Stimulated activated effector memory CD8-positive, alpha-beta T cell treated with anti-CD3 and anti-CD28 coated beads, Interleukin-12 subunit alpha, Interleukin-12 subunit beta, amount 100 ng/mL, for 72 hours (primary cell): ENCODE measurements around the gene SESTD1.
A peak's percentile ranks its signal among the peaks of the same experiment; 100 is the strongest.

Experiments
- ATAC-seq: fragments of 150-1000 bp; cut with Tn5 transposase; 2 replicates; pipeline ENCODE4 v1.10.0; 2021
- DNase-seq, 2 donors: peaks; one replicate each; pipeline ENCODE4 v3.0.0; 2021 to 2022; ENCODE audit warnings: low spot score in 2 of 2
- H3K27ac Mint-ChIP-seq: one replicate; pipeline ENCODE4 v1.8.0; 2022; ENCODE audit warnings: mild to moderate bottlenecking, mixed read lengths
- H3K36me3 Mint-ChIP-seq: one replicate; pipeline ENCODE4 v1.8.0; 2022; ENCODE audit warnings: mild to moderate bottlenecking, mixed read lengths
- H3K4me1 Mint-ChIP-seq: one replicate; pipeline ENCODE4 v1.8.0; 2022; ENCODE audit warnings: mixed read lengths
- H3K4me3 Mint-ChIP-seq: one replicate; pipeline ENCODE4 v1.8.0; 2022; ENCODE audit warnings: mild to moderate bottlenecking, mixed read lengths
- H3K9me3 Mint-ChIP-seq: one replicate; pipeline ENCODE4 v1.8.0; 2022; ENCODE audit warnings: mixed read lengths

Gene SESTD1

GRCh38 chr2:179264368-179265081, at the start of gene SESTD1:
SESTD1 (minus strand) TSS chr2:179264832; CDS start chr2:179191841, 72,991 bp downstream.
- no peaks in the 10 kb centered on the region for H3K4me1 Mint-ChIP-seq
- DNase-seq, result peak in 1 of 2 donors; percentile 53
- H3K4me3 Mint-ChIP-seq, result peak within 1 kb of the TSS; percentile 63
- no peaks in the 10 kb centered on the region for H3K9me3 Mint-ChIP-seq
- ATAC-seq, result peak; percentile 55
- H3K36me3 Mint-ChIP-seq, result no peaks in the 10 kb centered on the region
- H3K27ac Mint-ChIP-seq, result peak within 1 kb of the TSS; percentile 32

- no peak for ATAC-seq
Observed at GRCh38 chr2:179313057-179313456, 48.4 kb upstream of the SESTD1 start.

GRCh38 chr2:179311101-179311500, 46.5 kb upstream of the SESTD1 start:
- ATAC-seq, result no peak
- Mint-ChIP-seq H3K4me3 (no peak overlapping the region), H3K36me3 (no peaks in the 10 kb centered on the region), H3K9me3 (peaks cover 11% of the 10 kb centered on the region), H3K4me1 (no peaks in the 10 kb centered on the region), H3K27ac (no peak overlapping the region)
- no peak for DNase-seq

More at GRCh38 chr2:179313057-179313456, 48.4 kb upstream of the SESTD1 start:
- Mint-ChIP-seq H3K36me3 (no peaks in the 10 kb centered on the region), H3K9me3 (peaks cover 7% of the 10 kb centered on the region), H3K4me1 (no peaks in the 10 kb centered on the region), H3K27ac (no peak overlapping the region), H3K4me3 (no peak overlapping the region)
- DNase-seq, result no peak

- ATAC-seq, result no peak
- Mint-ChIP-seq H3K27ac (no peak overlapping the region), H3K4me1 (no peaks in the 10 kb centered on the region), H3K9me3 (peaks cover 8% of the 10 kb centered on the region), H3K4me3 (no peak overlapping the region), H3K36me3 (no peaks in the 10 kb centered on the region)
- DNase-seq, result no peak
Observed at GRCh38 chr2:179307616-179308371, 43.2 kb upstream of the SESTD1 start.

GRCh38 chr2:179305125-179305524, 40.5 kb upstream of the SESTD1 start:
- no peak for ATAC-seq
- Mint-ChIP-seq H3K27ac (no peak overlapping the region), H3K4me1 (no peaks in the 10 kb centered on the region), H3K36me3 (no peaks in the 10 kb centered on the region), H3K9me3 (peaks cover 8% of the 10 kb centered on the region), H3K4me3 (no peak overlapping the region)
- DNase-seq, result no peak

- ATAC-seq (no peak), DNase-seq (no peak)
- no peak overlapping the region for H3K27ac Mint-ChIP-seq
- H3K36me3 Mint-ChIP-seq, result no peaks in the 10 kb centered on the region
- no peaks in the 10 kb centered on the region for H3K4me1 Mint-ChIP-seq
- H3K4me3 Mint-ChIP-seq, result no peak overlapping the region
- peaks cover 8% of the 10 kb centered on the region for H3K9me3 Mint-ChIP-seq
Observed at GRCh38 chr2:179304424-179304823, 39.8 kb upstream of the SESTD1 start.

GRCh38 chr2:179302764-179303571, 38.3 kb upstream of the SESTD1 start:
- ATAC-seq, result no peak
- Mint-ChIP-seq H3K27ac (no peak overlapping the region), H3K4me1 (no peaks in the 10 kb centered on the region), H3K4me3 (no peak overlapping the region), H3K36me3 (no peaks in the 10 kb centered on the region), H3K9me3 (peaks cover 5% of the 10 kb centered on the region)
- no peak for DNase-seq

GRCh38 chr2:179302149-179302548, 37.5 kb upstream of the SESTD1 start:
- H3K36me3 Mint-ChIP-seq, result no peaks in the 10 kb centered on the region
- H3K27ac Mint-ChIP-seq, result no peak overlapping the region
- DNase-seq (no peak), ATAC-seq (no peak)
- H3K9me3 Mint-ChIP-seq, result no peaks in the 10 kb centered on the region
- no peak overlapping the region for H3K4me3 Mint-ChIP-seq
- no peaks in the 10 kb centered on the region for H3K4me1 Mint-ChIP-seq

- ATAC-seq (no peak), DNase-seq (no peak)
- H3K9me3 Mint-ChIP-seq, result no peaks in the 10 kb centered on the region
- H3K36me3 Mint-ChIP-seq, result no peaks in the 10 kb centered on the region
- no peak overlapping the region for H3K27ac Mint-ChIP-seq
- no peak overlapping the region for H3K4me3 Mint-ChIP-seq
- no peaks in the 10 kb centered on the region for H3K4me1 Mint-ChIP-seq
Observed at GRCh38 chr2:179298666-179299065, 34.0 kb upstream of the SESTD1 start.

GRCh38 chr2:179297927-179298326, 33.3 kb upstream of the SESTD1 start:
- no peak overlapping the region for H3K4me3 Mint-ChIP-seq
- H3K36me3 Mint-ChIP-seq, result no peaks in the 10 kb centered on the region
- no peaks in the 10 kb centered on the region for H3K9me3 Mint-ChIP-seq
- DNase-seq (no peak), ATAC-seq (no peak)
- H3K27ac Mint-ChIP-seq, result no peak overlapping the region
- no peaks in the 10 kb centered on the region for H3K4me1 Mint-ChIP-seq

GRCh38 chr2:179290329-179290728, 25.7 kb upstream of the SESTD1 start:
- H3K4me1 Mint-ChIP-seq, result no peaks in the 10 kb centered on the region
- H3K36me3 Mint-ChIP-seq, result no peaks in the 10 kb centered on the region
- ATAC-seq, result no peak
- H3K9me3 Mint-ChIP-seq, result no peaks in the 10 kb centered on the region
- no peak overlapping the region for H3K4me3 Mint-ChIP-seq
- no peak for DNase-seq
- H3K27ac Mint-ChIP-seq, result no peak overlapping the region

GRCh38 chr2:179285060-179285459, 20.4 kb upstream of the SESTD1 start:
- peaks cover 3% of the 10 kb centered on the region for H3K9me3 Mint-ChIP-seq
- no peak overlapping the region for H3K4me3 Mint-ChIP-seq
- H3K27ac Mint-ChIP-seq, result no peak overlapping the region
- H3K36me3 Mint-ChIP-seq, result no peaks in the 10 kb centered on the region
- DNase-seq (no peak), ATAC-seq (no peak)
- no peaks in the 10 kb centered on the region for H3K4me1 Mint-ChIP-seq

- DNase-seq, result no peak
- H3K27ac Mint-ChIP-seq, result no peak overlapping the region
- H3K36me3 Mint-ChIP-seq, result no peaks in the 10 kb centered on the region
Observed at GRCh38 chr2:179277429-179278196, 13.0 kb upstream of the SESTD1 start.

GRCh38 chr2:179275253-179276012, 10.8 kb upstream of the SESTD1 start:
- Mint-ChIP-seq H3K4me3 (no peak overlapping the region), H3K9me3 (peaks cover 9% of the 10 kb centered on the region), H3K4me1 (no peaks in the 10 kb centered on the region), H3K36me3 (no peaks in the 10 kb centered on the region), H3K27ac (no peak overlapping the region)
- DNase-seq (no peak), ATAC-seq (no peak)

More at GRCh38 chr2:179277429-179278196, 13.0 kb upstream of the SESTD1 start:
- H3K4me1 Mint-ChIP-seq, result no peaks in the 10 kb centered on the region
- H3K9me3 Mint-ChIP-seq, result peaks cover 12% of the 10 kb centered on the region
- H3K4me3 Mint-ChIP-seq, result no peak overlapping the region
- ATAC-seq, result no peak
